Activated effector memory CD4-positive, alpha-beta T cell treated with Interleukin-2 at 50 U/mL for 16 hours (primary cell): ENCODE data around the gene TMEM203.

Source experiments
- DNase-seq: peaks from one replicate; pipeline ENCODE4 v3.0.0-alpha.2; 2020

TMEM203 gene

DNA sequence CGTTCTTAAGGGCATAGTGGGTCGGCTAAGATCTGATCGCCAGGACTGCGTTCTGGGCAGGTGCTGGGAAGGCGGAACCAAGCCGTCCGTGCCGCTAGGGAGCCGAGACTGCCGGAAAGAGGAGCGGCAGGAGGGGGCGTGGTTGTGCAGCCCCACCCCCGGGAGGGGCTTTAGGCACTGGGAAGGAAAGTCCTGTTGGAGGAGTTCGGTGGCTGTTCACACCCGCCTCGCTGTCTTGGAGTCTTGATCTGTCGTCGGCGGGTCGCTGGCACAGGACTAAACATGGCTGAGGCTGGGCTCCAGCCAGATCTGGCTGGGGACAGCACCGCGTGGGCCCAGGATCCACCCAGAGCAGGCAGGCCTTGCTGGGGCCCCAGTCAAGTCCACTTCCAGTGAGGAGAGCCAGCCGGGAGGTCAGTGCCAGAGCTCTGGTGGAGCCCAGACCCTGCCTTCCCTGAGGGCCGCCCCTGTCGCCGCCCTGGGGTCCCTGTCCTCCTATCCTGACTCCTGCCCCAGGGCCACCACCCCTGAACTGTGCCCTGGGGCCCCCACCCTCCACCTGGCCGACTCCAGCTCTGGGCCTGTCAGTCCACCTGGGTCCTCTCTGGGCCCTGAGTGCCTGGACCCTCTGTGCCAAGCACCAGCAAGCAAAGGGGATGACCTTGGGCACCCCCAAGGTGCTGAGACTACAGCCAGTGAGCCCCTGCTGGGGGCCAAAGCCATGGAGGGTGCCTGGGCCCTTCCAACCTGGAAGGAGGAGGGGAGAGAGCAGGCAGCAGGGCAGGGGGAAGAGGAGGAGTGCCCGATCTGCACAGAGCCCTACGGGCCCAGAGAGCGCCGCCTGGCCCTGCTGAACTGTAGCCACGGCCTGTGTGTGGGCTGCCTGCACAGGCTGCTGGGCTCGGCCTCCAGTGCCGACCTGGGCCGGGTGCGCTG is 12.1 kb upstream of the TMEM203 start:
- DNase-seq = no peak

GRCh38 chr9:137216188-137216965 is 10.9 kb upstream of the TMEM203 start:
- no peak for DNase-seq

DNA sequence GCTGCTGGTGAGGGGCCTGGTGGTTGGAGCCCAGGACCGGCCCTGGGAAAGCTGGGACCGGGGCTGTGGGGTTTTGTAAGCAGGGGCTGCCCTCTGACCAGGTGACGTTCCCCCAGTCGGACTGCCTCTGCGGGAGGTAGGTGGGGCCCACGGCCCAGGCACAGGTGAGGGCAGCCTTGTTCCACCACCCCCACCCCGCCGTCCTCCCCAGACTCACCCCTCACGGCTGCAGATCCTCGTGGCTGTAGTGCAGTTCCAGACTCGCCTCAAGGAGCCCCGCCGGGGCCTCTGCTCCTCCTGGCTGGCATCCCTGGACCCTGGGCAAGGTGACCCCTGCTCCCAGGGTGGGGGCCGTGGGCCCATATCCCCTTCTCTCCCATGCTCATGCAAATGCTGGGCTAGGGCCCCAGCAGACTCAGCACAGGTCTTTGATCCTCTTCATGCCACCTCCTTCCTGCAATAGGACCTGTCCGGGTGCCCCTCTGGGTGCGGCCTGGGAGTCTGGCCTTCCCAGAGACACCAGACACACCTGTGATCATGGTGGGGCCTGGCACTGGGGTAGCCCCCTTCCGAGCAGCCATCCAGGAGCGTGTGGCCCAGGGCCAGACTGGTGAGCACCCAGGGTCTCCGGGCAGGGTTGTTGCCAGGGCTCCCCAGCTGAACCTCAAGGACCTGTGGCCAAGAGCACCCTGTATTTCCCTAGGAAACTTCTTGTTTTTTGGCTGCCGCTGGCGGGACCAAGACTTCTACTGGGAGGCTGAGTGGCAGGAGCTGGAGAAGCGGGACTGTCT is 9.9 kb upstream of the TMEM203 start:
- DNase-seq = no peak

GRCh38 chr9:137214620-137215019 is 9.2 kb upstream of the TMEM203 start:
- no peak for DNase-seq

GRCh38 chr9:137213160-137214060 is 8.0 kb upstream of the TMEM203 start:
- no peak for DNase-seq

- no peak for DNase-seq
Measured at GRCh38 chr9:137212520-137212919, 7.1 kb upstream of the TMEM203 start.

DNA sequence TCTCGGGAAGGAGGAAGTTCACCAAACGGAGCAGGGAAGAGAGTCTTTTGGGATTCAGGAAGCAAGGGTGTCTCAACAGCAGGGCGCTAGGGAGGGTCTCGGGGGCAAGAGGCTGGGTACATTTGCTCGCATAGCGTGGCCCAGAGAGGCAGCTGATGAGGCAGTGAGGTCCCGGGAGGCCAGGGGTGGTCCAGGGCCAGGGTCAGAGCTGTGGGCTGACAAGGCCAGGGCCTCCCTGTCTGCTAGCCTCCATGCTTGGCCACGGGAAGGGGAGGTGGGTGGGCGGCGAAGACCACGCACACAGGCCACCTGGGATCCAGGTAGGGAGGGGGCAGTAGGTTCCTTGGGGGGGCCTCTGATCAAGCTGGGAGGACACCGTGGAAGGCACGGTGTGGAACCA is 6.1 kb upstream of the TMEM203 start:
- DNase-seq = no peak

DNA sequence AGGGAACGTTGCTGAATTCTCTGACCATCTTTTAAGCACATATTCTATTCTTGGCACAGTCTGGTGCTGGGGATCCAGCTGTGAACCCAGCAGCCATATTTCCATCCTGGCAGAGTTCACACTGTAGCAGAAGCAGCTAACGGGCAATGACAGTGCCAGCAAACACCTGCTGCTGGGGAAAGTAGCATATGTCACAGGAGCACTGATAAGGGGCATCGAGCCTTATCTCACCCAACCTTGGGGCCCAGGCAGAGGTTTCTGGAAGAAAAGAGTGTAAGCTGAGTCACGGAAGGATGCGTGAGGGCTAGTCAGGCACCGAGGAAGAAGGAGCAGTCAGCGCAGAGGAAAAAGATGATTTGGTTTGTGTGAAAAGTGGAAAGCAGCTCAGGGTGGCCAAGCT is 1.2 kb upstream of the TMEM203 start:
- DNase-seq = no peak

- no peak for DNase-seq
Measured at GRCh38 chr9:137204731-137205125, 720 bp downstream of the TMEM203 start.

GRCh38 chr9:137202966-137203365 is 2.5 kb downstream of the TMEM203 start:
- DNase-seq = no peak

- DNase-seq = no peak
Measured at GRCh38 chr9:137201205-137201868, 4.1 kb downstream of the TMEM203 start.

DNA sequence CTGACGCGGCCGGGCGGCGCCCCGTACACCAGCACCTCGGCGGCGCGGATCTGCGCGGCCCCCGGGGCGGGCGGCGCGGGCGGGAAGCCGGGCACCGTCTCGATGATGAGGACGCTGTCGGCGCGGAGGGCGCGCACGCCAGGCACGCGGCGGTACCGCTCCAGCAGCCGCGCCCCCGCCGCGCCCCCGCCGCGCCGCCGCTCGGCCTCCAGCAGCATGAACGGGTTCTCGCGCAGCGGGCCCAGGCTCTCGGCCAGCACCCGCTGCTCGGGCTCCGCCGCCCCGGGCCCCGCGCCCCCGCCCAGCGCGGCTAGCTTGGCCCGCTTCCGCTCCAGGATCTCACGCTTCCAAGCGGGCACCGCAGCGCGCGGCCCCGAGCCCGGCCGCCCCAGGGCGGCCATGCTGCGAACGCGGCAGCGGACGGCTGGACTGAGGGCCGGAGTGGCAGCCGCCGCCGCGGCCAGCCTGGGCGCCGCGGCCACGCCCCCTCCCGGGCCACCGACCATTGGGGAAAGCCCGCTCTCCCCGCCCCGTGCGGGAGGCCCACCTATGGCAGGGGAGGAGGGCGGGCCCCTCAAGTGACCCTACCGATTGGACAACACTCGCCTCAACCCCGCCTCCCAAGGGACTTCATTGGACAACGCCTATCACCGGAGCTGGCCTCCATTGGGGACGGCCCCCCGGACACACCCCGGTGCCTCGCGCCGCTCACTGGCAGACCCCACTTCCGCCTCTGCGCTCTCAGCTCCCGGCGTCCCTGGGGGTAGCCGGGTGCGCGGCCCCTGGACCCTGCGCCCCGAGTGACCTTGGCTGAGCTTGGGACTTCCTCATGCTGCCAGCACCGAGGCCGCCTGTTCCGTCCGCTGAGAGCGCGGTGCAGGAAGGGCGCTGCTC is 4.9 kb downstream of the TMEM203 start, which contains the start of gene TPRN:
Gene TPRN, minus strand, starts transcription at position 431 of the 894 bp plus-strand sequence. Its CDS starts 30 bp downstream, at position 401.
- peak; percentile 98 for DNase-seq

GRCh38 chr9:137199411-137200121 is 5.9 kb downstream of the TMEM203 start:
- DNase-seq = no peak

GRCh38 chr9:137198902-137199283 is 6.6 kb downstream of the TMEM203 start:
- DNase-seq = no peak

DNA sequence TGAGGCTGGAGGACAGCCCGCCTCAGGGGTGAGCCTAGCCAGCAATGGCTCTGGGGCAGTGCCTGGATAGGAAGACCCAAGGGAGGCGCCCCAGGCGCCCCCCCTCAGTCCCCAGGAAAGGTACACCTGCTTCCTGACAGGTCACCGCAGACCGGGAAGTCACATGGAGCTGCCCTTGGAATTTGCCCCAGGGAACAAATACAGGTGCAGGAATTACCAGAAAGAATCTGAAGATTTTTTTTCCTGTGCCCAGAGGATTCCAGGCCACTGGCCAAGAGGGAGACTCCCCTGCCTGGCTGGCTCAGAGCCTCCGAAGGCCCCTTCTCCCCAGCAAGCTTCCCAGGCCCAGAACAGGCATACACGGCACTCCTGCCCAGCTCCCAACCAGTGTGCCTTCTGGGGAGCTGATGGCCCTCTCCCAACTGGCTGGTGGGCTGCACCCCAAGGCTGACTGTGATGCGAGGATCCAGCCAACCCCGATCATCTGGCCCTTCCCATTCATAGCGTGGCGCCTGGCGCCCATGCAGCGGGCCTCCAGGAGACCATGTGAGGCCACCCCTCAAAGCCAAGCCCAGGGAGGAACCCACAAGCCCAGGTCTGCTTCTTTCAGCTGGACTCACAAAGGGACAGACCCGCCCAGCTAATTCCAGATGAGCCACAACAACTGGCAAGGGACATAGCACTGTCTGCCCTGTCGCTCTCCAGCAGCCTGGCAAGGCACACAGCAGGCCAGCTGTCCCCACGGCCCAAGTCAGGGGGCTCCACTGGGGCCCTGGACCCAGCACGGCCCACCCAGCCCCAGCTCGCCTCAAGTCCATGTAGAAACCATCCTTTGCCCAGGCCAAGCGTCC is 7.2 kb downstream of the TMEM203 start:
- DNase-seq = no peak

DNA sequence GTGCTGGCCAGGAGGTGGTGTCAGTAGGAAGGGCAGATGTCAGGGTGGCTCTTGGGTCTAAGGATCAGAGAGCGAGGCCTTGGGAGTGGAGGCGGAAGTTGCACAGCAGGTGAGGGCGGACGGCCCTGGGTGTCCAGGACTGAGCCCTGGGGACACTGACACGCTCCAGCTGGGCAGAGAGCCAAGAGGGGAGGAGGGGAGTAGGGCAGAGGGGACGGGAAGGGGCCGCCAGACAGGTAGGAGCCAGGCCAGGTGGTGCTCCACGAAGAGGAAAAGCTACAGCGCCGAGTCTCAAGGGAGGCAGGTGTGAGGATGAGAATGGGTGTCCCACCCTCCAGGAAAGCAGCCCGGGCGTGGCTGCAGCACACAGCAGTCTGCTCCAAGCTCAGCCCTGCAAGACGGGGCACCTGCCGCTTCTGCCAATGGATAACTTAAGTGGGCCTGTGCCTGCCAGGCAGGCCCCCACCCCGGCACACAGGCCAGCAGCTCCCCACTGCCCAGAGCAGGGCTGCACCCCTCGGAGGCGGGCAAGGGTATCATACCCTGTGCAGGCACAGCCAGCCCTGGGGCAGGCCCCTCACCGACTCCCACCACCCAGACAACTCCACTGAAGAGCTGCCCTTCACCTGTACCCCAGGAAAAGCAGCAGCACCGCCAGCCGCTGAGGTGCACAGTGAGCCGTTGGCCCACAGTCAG is 9.8 kb downstream of the TMEM203 start:
- no peak for DNase-seq

DNA sequence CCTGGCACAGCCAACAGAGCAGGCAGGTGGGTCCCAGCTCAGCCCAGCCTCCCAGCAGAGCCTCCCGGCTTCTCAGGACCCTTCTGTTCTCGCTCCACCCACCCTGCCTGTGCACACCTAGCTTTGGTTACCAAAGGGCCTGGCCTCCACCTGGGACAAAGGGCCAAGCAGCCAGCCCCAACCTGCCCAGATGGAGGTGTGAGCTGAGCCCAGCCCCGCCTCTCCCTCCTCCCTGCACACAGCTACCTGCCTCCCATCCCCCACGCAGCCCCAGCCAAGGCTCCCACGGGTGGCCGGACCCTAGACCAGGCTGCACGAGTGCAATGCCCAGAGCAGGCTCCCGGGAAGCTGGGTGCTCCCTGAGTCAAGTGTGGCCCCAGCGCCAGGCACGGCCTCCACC is 10.5 kb downstream of the TMEM203 start:
- DNase-seq = no peak

DNA sequence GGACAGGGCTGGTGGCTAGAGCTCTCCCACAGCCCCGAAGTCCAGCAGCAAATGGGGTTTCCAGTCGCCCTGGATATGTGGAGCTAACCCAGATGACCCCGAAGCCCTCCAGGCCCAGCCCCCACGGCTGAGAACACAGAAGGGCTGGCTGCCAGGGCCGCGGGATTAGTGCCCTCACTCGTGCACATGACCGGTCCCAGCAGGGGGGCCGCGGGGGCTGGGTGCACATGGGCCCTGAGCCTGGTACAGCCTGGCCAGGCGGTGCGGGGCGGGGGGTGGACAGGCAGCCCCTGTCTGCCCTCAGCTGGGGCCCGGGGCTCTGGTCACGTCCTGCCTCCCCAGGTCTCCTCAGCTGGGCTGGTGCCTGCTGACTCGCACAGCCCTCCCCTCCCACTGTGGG is 11.1 kb downstream of the TMEM203 start:
- no peak for DNase-seq
